ENCODE measurements around the gene MGLL.

- TF ChIP-seq, protein P1, sequence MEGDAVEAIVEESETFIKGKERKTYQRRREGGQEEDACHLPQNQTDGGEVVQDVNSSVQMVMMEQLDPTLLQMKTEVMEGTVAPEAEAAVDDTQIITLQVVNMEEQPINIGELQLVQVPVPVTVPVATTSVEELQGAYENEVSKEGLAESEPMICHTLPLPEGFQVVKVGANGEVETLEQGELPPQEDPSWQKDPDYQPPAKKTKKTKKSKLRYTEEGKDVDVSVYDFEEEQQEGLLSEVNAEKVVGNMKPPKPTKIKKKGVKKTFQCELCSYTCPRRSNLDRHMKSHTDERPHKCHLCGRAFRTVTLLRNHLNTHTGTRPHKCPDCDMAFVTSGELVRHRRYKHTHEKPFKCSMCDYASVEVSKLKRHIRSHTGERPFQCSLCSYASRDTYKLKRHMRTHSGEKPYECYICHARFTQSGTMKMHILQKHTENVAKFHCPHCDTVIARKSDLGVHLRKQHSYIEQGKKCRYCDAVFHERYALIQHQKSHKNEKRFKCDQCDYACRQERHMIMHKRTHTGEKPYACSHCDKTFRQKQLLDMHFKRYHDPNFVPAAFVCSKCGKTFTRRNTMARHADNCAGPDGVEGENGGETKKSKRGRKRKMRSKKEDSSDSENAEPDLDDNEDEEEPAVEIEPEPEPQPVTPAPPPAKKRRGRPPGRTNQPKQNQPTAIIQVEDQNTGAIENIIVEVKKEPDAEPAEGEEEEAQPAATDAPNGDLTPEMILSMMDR (IDR thresholded peaks at IDR 0.05) = no peak
- TF ChIP-seq ATF1 (CRISPR knock-in tag; IDR thresholded peaks at IDR 0.05) = no peak
- no peak for TF ChIP-seq ZNF263 (CRISPR knock-in tag; IDR thresholded peaks at IDR 0.05; ENCODE audit: low read depth)
- TF ChIP-seq, protein P2, sequence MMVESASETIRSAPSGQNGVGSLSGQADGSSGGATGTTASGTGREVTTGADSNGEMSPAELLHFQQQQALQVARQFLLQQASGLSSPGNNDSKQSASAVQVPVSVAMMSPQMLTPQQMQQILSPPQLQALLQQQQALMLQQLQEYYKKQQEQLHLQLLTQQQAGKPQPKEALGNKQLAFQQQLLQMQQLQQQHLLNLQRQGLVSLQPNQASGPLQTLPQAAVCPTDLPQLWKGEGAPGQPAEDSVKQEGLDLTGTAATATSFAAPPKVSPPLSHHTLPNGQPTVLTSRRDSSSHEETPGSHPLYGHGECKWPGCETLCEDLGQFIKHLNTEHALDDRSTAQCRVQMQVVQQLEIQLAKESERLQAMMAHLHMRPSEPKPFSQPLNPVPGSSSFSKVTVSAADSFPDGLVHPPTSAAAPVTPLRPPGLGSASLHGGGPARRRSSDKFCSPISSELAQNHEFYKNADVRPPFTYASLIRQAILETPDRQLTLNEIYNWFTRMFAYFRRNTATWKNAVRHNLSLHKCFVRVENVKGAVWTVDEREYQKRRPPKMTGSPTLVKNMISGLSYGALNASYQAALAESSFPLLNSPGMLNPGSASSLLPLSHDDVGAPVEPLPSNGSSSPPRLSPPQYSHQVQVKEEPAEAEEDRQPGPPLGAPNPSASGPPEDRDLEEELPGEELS (CRISPR knock-in tag; IDR thresholded peaks at IDR 0.05) = no peak
- TF ChIP-seq JAZF1 (CRISPR knock-in tag; IDR thresholded peaks at IDR 0.05) = no peak
- TF ChIP-seq, protein P3, sequence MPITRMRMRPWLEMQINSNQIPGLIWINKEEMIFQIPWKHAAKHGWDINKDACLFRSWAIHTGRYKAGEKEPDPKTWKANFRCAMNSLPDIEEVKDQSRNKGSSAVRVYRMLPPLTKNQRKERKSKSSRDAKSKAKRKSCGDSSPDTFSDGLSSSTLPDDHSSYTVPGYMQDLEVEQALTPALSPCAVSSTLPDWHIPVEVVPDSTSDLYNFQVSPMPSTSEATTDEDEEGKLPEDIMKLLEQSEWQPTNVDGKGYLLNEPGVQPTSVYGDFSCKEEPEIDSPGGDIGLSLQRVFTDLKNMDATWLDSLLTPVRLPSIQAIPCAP (CRISPR knock-in tag; IDR thresholded peaks at IDR 0.05) = no peak
- TF ChIP-seq NR3C1 (CRISPR knock-in tag; conservative IDR thresholded peaks at IDR 0.05; ENCODE audit: low read depth) = no peak
- TF ChIP-seq, protein P4, sequence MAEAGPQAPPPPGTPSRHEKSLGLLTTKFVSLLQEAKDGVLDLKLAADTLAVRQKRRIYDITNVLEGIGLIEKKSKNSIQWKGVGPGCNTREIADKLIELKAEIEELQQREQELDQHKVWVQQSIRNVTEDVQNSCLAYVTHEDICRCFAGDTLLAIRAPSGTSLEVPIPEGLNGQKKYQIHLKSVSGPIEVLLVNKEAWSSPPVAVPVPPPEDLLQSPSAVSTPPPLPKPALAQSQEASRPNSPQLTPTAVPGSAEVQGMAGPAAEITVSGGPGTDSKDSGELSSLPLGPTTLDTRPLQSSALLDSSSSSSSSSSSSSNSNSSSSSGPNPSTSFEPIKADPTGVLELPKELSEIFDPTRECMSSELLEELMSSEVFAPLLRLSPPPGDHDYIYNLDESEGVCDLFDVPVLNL (CRISPR knock-in tag; IDR thresholded peaks at IDR 0.05; ENCODE audit: borderline replicate concordance, low read depth) = no peak
- TF ChIP-seq NR1H2 (CRISPR knock-in tag; IDR thresholded peaks at IDR 0.05) = no peak
- no peak for TF ChIP-seq KAT7 (CRISPR knock-in tag; IDR thresholded peaks at IDR 0.05; ENCODE audit: borderline replicate concordance)
Observed at GRCh38 chr3:127783166-127783565, 39.1 kb downstream of the MGLL start.
